ENCODE results near the gene LILRA2. TPM values are rescaled to one million over a fixed set of nuclear protein-coding genes. Genes with fewer than 3 reads are reported as not detected.

Gene LILRA2
- total and polyA plus RNA-seq, 2 of the 8 experiments (the other 6 are each of a cell fraction or from before 2014, with no cell fraction given) = not detected

DNA sequence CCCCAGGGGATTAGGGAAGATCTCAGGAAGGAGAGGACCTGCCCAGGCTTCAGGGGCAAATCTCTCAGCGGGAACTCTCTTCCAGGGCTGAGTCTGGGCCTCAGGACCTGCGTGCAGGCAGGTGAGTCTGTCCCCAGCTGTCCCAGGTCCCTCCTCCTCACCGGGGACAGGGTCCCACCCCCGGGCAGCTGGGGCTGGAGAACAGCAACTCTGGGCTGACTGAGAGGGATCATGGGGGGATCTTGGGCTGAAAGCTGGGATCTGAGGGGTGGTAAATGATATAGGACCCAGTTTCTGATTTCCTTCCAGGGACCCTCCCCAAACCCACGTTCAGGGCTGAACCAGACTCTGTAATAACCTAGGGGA lies 34.2 kb downstream of the LILRA2 start:
- H2AK5ac ChIP-seq (ENCODE audit: low read depth, low read length) = no peak overlapping the region
- H3K79me2 ChIP-seq (ENCODE audit: control insufficient read depth in 1 of 2, insufficient read depth in 2 of 2, low read length in 2 of 2) = no peaks in the 10 kb centered on the region
- no peak overlapping the region for H3K4me2 ChIP-seq (ENCODE audit: insufficient read depth in 1 of 2, low read depth in 2 of 2, low read length in 2 of 2)
- no peak overlapping the region for H3K18ac ChIP-seq (ENCODE audit: extremely low read depth, low read length)
- no peak overlapping the region for H3K4ac ChIP-seq (replicated peaks; ENCODE audit: insufficient read length, low read depth, low read length)
- no peak overlapping the region for H2BK12ac ChIP-seq (ENCODE audit: low read depth, low read length)
- TF ChIP-seq CBX5 (IDR thresholded peaks at IDR 0.05; ENCODE audit: low read depth, low read length) (no peak), GTF2F1 (IDR thresholded peaks at IDR 0.05; ENCODE audit: borderline replicate concordance, low read depth, low read length) (no peak), BRCA1 (IDR thresholded peaks at IDR 0.05; ENCODE audit: low read depth, low read length) (no peak), TAF1 (IDR thresholded peaks at IDR 0.05; ENCODE audit: low read depth, low read length) (no peak), TCF12 (IDR thresholded peaks at IDR 0.05; ENCODE audit: low read depth, low read length) (no peak), EP300 (IDR thresholded peaks at IDR 0.05; ENCODE audit: borderline replicate concordance in 1 of 2, low read depth in 2 of 2, low read length in 2 of 2) (no peak), CBX8 (IDR thresholded peaks at IDR 0.05; ENCODE audit: borderline replicate concordance, low read depth, low read length) (no peak), RXRA (IDR thresholded peaks at IDR 0.05; ENCODE audit: insufficient read depth, low read depth, low read length) (no peak), MAFK (IDR thresholded peaks at IDR 0.05; ENCODE audit: low read depth, low read length) (no peak), ASH2L (IDR thresholded peaks at IDR 0.05; ENCODE audit: low read length) (no peak), FOSL1 (IDR thresholded peaks at IDR 0.05; ENCODE audit: insufficient read depth, low read depth, low read length) (no peak), SUZ12 (IDR thresholded peaks at IDR 0.05; ENCODE audit: low read length) (no peak), SP2 (IDR thresholded peaks at IDR 0.05; ENCODE audit: low read length) (no peak), PHF8 (conservative IDR thresholded peaks at IDR 0.05; ENCODE audit: low read depth, low read length) (no peak)
- TF ChIP-seq, protein P1, sequence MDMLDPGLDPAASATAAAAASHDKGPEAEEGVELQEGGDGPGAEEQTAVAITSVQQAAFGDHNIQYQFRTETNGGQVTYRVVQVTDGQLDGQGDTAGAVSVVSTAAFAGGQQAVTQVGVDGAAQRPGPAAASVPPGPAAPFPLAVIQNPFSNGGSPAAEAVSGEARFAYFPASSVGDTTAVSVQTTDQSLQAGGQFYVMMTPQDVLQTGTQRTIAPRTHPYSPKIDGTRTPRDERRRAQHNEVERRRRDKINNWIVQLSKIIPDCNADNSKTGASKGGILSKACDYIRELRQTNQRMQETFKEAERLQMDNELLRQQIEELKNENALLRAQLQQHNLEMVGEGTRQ (IDR thresholded peaks at IDR 0.05; ENCODE audit: low read length) = no peak
- H4K8ac ChIP-seq (ENCODE audit: extremely low read depth, insufficient read depth, low read length) = no peak overlapping the region
- no peak for FAIRE-seq
- no peak overlapping the region for H3K4me3 ChIP-seq (ENCODE audit: extremely low read depth in 1 of 4, insufficient read depth in 2 of 4, low read depth in 3 of 4, low read length in 4 of 4)
- DNase-seq (ENCODE audit: low read depth in 1 of 2, low spot score in 2 of 2) = no peak
- H3K9me3 ChIP-seq (ENCODE audit: insufficient read depth in 2 of 2, low read depth in 1 of 2, low read length in 1 of 2) = peaks cover 56 to 72% of the 10 kb centered on the region in 2 experiments
- H4K20me1 ChIP-seq (replicated peaks in 1 of 2; ENCODE audit: control insufficient read depth in 1 of 2, insufficient read depth in 2 of 2, low read length in 2 of 2) = no peaks in the 10 kb centered on the region
- POLR2A ChIA-PET (ENCODE audit: partially characterized antibody) = no interaction called here
- no peak overlapping the region for H3K9ac ChIP-seq (replicated peaks in 1 of 4; ENCODE audit: extremely low read depth in 1 of 4, low read depth in 3 of 4, low read length in 3 of 4)
- no peak overlapping the region for H3K14ac ChIP-seq (ENCODE audit: insufficient read length)
- CTCF ChIA-PET (ENCODE audit: partially characterized antibody) = no interaction called here
- H3K56ac ChIP-seq (replicated peaks; ENCODE audit: insufficient read length, low read depth, low read length) = no peak overlapping the region
- no peak overlapping the region for H3K27ac ChIP-seq (ENCODE audit: low read depth, low read length)
- no peak overlapping the region for H2BK5ac ChIP-seq (ENCODE audit: low read depth, low read length)
- no peak overlapping the region for H2AFZ ChIP-seq (ENCODE audit: low read length)
- no peak overlapping the region for H2BK15ac ChIP-seq (ENCODE audit: low read length)
- whole genome bisulfite sequencing, 2 experiments (ENCODE audit: extremely low coverage in 1 of 2, insufficient coverage in 1 of 2, insufficient read length in 1 of 2, insufficient replicate concordance in 2 of 2, low coverage in 1 of 2, low lambda C conversion rate in 2 of 2, missing lambda C conversion rate in 1 of 2) = 70% methylated on average over 4 of the region's 5 CpGs; no CpG with 5 or more reads in 1 of the 2 experiments
- H3K27me3 ChIP-seq (replicated peaks in 1 of 4; ENCODE audit: control insufficient read depth in 3 of 4, extremely low read depth in 1 of 4, insufficient read depth in 3 of 4, low read length in 3 of 4) = no peaks in the 10 kb centered on the region
- no peak overlapping the region for H2BK120ac ChIP-seq (replicated peaks; ENCODE audit: low read depth, low read length)
- no peak overlapping the region for H4K91ac ChIP-seq (replicated peaks; ENCODE audit: insufficient read length, low read length)
- H2BK20ac ChIP-seq (ENCODE audit: low read length) = no peak overlapping the region
- H3K23me2 ChIP-seq (ENCODE audit: low read depth, low read length) = no peaks in the 10 kb centered on the region
- no peak overlapping the region for H3K23ac ChIP-seq (ENCODE audit: insufficient read length)
- no peaks in the 10 kb centered on the region for H3K79me1 ChIP-seq (ENCODE audit: low read depth, low read length)
- no peaks in the 10 kb centered on the region for H3K36me3 ChIP-seq (ENCODE audit: control insufficient read depth in 2 of 4, insufficient read depth in 4 of 4, low read length in 3 of 4)
- no peaks in the 10 kb centered on the region for H3K4me1 ChIP-seq (replicated peaks in 1 of 4; ENCODE audit: control insufficient read depth in 3 of 4, insufficient read depth in 4 of 4, low read length in 3 of 4)
- no peak overlapping the region for H4K5ac ChIP-seq (ENCODE audit: insufficient read length, low read depth, low read length)

Data from H1 (cell line).